Loucy (cell line): Measurements from ENCODE around the gene STXBP1.

Experiments used
- H2AFZ ChIP-seq: fragments of 200-600 bp; sonication (generic); 2 replicates; pipeline ENCODE4 v1.6.0; 2016; ENCODE audit warnings: antibody characterized with exemption, mild to moderate bottlenecking, low read length, moderate library complexity
- H3F3A ChIP-seq: fragments of 200-600 bp; 2 replicates; pipeline ENCODE4 v1.6.0; 2016; ENCODE audit warnings: antibody characterized with exemption, low read depth, mild to moderate bottlenecking
- H3K27me3 ChIP-seq: fragments of 200-600 bp; sonication (generic); 2 replicates; pipeline ENCODE4 v1.6.1; 2014; ENCODE audit warnings: low read length, mild to moderate bottlenecking; ENCODE audit not compliant: insufficient read depth, poor library complexity, severe bottlenecking
- H3K36me3 ChIP-seq: fragments of 200-600 bp; sonication (generic); 2 replicates; pipeline ENCODE4 v1.6.1; 2016; ENCODE audit warnings: low read length; ENCODE audit not compliant: insufficient read depth
- H3K4me1 ChIP-seq: fragments of 200-600 bp; sonication (generic); 2 replicates; pipeline ENCODE4 v1.5.1; 2014; ENCODE audit warnings: low read length, mild to moderate bottlenecking; ENCODE audit not compliant: insufficient read depth, poor library complexity, severe bottlenecking
- H3K4me2 ChIP-seq: fragments of 200-600 bp; sonication (generic); 2 replicates; pipeline ENCODE4 v1.6.0; 2014; ENCODE audit warnings: antibody characterized with exemption, low read length, low read depth, mild to moderate bottlenecking; ENCODE audit not compliant: poor library complexity, severe bottlenecking
- H3K4me3 ChIP-seq: fragments of 200-600 bp; sonication (generic); 2 replicates; pipeline ENCODE4 v1.5.1; 2014; ENCODE audit warnings: low read length, mild to moderate bottlenecking, mixed read lengths; ENCODE audit not compliant: poor library complexity, severe bottlenecking
- H3K79me2 ChIP-seq: fragments of 200-600 bp; sonication (generic); 2 replicates; pipeline ENCODE4 v1.6.1; 2014; ENCODE audit warnings: low read length; ENCODE audit not compliant: insufficient read depth
- H3K9ac ChIP-seq: fragments of 200-600 bp; sonication (generic); 2 replicates; pipeline ENCODE4 v1.6.0; 2014; ENCODE audit warnings: mild to moderate bottlenecking, low read depth, low read length, moderate library complexity; ENCODE audit not compliant: poor library complexity, severe bottlenecking
- H3K9me2 ChIP-seq: fragments of 200-600 bp; sonication (generic); replicated peaks from 2 replicates; pipeline ENCODE4 v1.6.1; 2016; ENCODE audit warnings: low read depth, low read length, mixed read lengths
- H3K9me3 ChIP-seq: fragments of 200-600 bp; sonication (generic); 2 replicates; pipeline ENCODE4 v1.6.1; 2014; ENCODE audit warnings: mild to moderate bottlenecking, antibody characterized with exemption, low read length, low read depth; ENCODE audit not compliant: insufficient read depth
- H4K20me1 ChIP-seq: fragments of 200-600 bp; sonication (generic); 2 replicates; pipeline ENCODE4 v1.6.0; 2014; ENCODE audit warnings: antibody characterized with exemption, low read length, mild to moderate bottlenecking; ENCODE audit not compliant: insufficient read depth, poor library complexity, severe bottlenecking
- CTCF ChIP-seq: fragments of 200-600 bp; sonication (generic); conservative IDR thresholded peaks from 2 replicates; pipeline ENCODE4 v1.5.1; 2014; ENCODE audit warnings: mild to moderate bottlenecking, antibody characterized with exemption, low read length
- EZH2phosphoT487 ChIP-seq: fragments of 200-600 bp; IDR thresholded peaks from 2 replicates; pipeline ENCODE4 v1.6.1; 2018; ENCODE audit warnings: antibody characterized with exemption, mild to moderate bottlenecking, moderate library complexity, borderline replicate concordance

Gene STXBP1

GRCh38 chr9:127585161-127585819 lies 26.8 kb upstream of the STXBP1 start:
- no peak overlapping the region for H3K4me3 ChIP-seq
- H4K20me1 ChIP-seq, result no peaks in the 10 kb centered on the region
- H3K9ac ChIP-seq, result no peak overlapping the region
- peaks cover 3% of the 10 kb centered on the region for H3K4me1 ChIP-seq
- no peak for TF ChIP-seq CTCF
- TF ChIP-seq EZH2phosphoT487, result no peak
- no peaks in the 10 kb centered on the region for H3K79me2 ChIP-seq
- no peaks in the 10 kb centered on the region for H3K9me2 ChIP-seq
- H3K36me3 ChIP-seq, result no peaks in the 10 kb centered on the region
- no peaks in the 10 kb centered on the region for H3K27me3 ChIP-seq
- no peaks in the 10 kb centered on the region for H3K9me3 ChIP-seq
- no peak overlapping the region for H2AFZ ChIP-seq
- no peaks in the 10 kb centered on the region for H3F3A ChIP-seq
- H3K4me2 ChIP-seq, result no peak overlapping the region

GRCh38 chr9:127586096-127586495 lies 26.0 kb upstream of the STXBP1 start:
- Histone ChIP-seq H3K9ac (no peak overlapping the region), H2AFZ (no peak overlapping the region), H3K9me2 (no peaks in the 10 kb centered on the region), H3K4me1 (no peaks in the 10 kb centered on the region), H3K9me3 (no peaks in the 10 kb centered on the region), H4K20me1 (no peaks in the 10 kb centered on the region), H3K4me2 (no peak overlapping the region), H3K79me2 (no peaks in the 10 kb centered on the region), H3F3A (no peaks in the 10 kb centered on the region), H3K4me3 (no peak overlapping the region), H3K36me3 (no peaks in the 10 kb centered on the region), H3K27me3 (no peaks in the 10 kb centered on the region)
- no peak for TF ChIP-seq CTCF
- no peak for TF ChIP-seq EZH2phosphoT487

- H2AFZ ChIP-seq, result no peak overlapping the region
- no peaks in the 10 kb centered on the region for H3K79me2 ChIP-seq
- H3K36me3 ChIP-seq, result no peaks in the 10 kb centered on the region
- H3K4me1 ChIP-seq, result no peaks in the 10 kb centered on the region
- no peak overlapping the region for H3K9ac ChIP-seq
- H3K4me2 ChIP-seq, result no peak overlapping the region
- H3K9me3 ChIP-seq, result no peaks in the 10 kb centered on the region
- H3K4me3 ChIP-seq, result no peak overlapping the region
- no peaks in the 10 kb centered on the region for H3K27me3 ChIP-seq
- no peaks in the 10 kb centered on the region for H3F3A ChIP-seq
- H3K9me2 ChIP-seq, result no peaks in the 10 kb centered on the region
- TF ChIP-seq EZH2phosphoT487, result no peak
- peak; percentile 86 for TF ChIP-seq CTCF
- H4K20me1 ChIP-seq, result no peaks in the 10 kb centered on the region
Measured at GRCh38 chr9:127586537-127586936, 25.5 kb upstream of the STXBP1 start.
